Activated T-cell treated with anti-CD3 and anti-CD28 coated beads, Interleukin-2, amount 50 U/mL, for 24 hours (primary cell): ENCODE results near the gene LRRC75A.
"Not testable (repeated sequence)": the region's sequence is repeated elsewhere in the genome, so short reads cannot be mapped to it uniquely, and the experiment has no call there.

Source experiments
- DNase-seq: peaks from one replicate; pipeline ENCODE4 v3.0.0-alpha.2; 2020
- H3K27ac Mint-ChIP-seq: 2 replicates; pipeline ENCODE4 v1.8.0; 2020; ENCODE audit warnings: mild to moderate bottlenecking, mixed read lengths
- H3K27me3 Mint-ChIP-seq: 2 replicates; pipeline ENCODE4 v1.8.0; 2020; ENCODE audit warnings: mixed read lengths
- H3K36me3 Mint-ChIP-seq: 2 replicates; pipeline ENCODE4 v1.8.0; 2020; ENCODE audit warnings: low read depth, mixed read lengths
- H3K4me1 Mint-ChIP-seq: 2 replicates; pipeline ENCODE4 v1.8.0; 2020; ENCODE audit warnings: low read depth, mixed read lengths
- H3K4me3 Mint-ChIP-seq: 2 replicates; pipeline ENCODE4 v1.8.0; 2020; ENCODE audit warnings: mild to moderate bottlenecking, moderate library complexity, mixed read lengths
- H3K9me3 Mint-ChIP-seq: 2 replicates; pipeline ENCODE4 v1.8.0; 2020; ENCODE audit warnings: mixed read lengths

The LRRC75A gene

DNA sequence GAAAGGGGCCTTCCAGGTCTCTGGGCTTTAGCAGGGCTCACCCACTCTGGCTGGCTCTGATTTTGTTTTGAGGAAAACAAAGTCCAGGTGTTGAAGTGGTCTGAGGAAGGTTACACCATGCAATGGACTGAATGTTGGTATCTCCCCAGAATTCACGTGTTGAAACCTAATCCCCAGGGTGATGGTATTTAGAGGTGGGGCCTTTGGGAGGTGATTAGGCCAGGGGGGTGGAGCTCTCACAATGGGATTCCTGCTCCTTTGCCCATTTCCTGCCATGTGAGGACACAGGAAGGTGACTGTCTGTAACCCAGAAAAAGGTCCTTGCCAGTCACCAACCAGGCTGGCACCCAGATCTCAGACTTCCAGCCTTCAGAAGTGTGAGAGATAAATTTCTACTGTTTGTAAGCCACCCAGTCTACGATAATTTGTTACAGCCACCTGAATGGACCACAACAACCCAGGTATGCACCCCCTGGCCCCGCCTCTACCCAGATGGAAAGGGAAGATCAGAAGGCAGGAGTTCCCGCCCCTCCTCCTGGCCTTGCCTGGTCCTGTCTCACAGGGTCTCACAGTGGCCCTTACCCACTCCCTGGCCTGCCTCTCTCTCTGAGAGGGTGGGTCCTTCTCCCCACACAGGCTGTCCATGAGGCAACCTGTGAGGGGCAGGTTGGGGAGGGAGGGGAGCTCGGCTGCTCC, 32.0 kb downstream of the LRRC75A start:
- H3K4me1 Mint-ChIP-seq, result no peaks in the 10 kb centered on the region
- H3K4me3 Mint-ChIP-seq, result no peak overlapping the region
- peaks cover 52% of the 10 kb centered on the region for H3K36me3 Mint-ChIP-seq
- no peaks in the 10 kb centered on the region for H3K27me3 Mint-ChIP-seq
- DNase-seq, result no peak
- no peaks in the 10 kb centered on the region for H3K9me3 Mint-ChIP-seq
- no peak overlapping the region for H3K27ac Mint-ChIP-seq

DNA sequence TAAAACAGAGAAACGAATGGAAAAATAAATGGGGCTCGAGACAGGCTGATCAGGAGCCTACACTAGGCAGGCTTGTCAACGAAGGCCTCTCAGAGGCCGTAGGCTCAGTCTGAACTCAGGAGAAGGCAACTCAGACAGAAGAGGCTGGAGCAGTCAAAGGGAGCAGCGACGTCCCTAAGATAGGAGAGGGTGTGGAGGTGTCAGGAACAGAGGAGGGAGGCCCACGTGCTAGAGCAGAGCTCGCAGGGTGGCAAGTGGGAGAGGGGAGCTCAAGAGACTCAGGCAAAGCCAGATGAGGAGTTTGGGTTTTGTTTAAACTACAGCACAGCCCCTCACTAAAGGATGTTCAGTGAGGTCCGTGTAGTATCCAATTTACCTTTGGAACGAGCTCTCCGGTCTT, 32.7 kb downstream of the LRRC75A start:
- no peaks in the 10 kb centered on the region for H3K9me3 Mint-ChIP-seq
- no peaks in the 10 kb centered on the region for H3K4me1 Mint-ChIP-seq
- H3K4me3 Mint-ChIP-seq, result no peak overlapping the region
- no peak for DNase-seq
- H3K27ac Mint-ChIP-seq, result peak overlapping the region; percentile 13
- no peaks in the 10 kb centered on the region for H3K27me3 Mint-ChIP-seq
- H3K36me3 Mint-ChIP-seq, result peaks cover 52% of the 10 kb centered on the region

DNA sequence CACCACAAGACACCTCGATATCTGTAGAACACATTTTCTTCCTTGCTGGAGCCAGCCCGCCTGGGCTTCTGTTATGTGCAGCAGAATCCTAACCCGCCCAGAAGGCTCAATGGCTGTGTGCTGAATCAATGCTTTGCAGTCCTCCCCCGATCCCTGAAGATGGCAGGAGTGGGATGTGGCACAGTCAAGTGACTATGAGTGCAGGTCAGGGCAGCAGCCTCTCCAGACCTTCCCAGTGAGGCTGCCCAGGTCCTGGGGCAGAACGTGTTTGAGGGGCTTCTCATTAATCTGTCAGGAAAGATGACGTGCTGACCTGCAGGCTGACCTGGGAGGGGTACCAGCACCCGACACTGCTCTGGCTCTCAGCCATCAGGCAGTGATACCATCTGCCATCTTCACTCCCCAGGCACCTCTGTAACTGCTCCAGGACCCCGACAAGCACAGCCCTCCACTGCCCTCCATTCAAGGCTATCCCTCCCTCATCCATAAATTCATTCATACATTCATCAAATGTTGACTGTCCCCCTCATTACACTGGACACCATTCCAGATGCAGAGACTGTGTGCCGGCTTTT, 35.2 kb downstream of the LRRC75A start:
- Mint-ChIP-seq H3K27ac (peak overlapping the region; percentile 29), H3K9me3 (no peaks in the 10 kb centered on the region), H3K4me3 (no peak overlapping the region), H3K4me1 (peaks cover 5% of the 10 kb centered on the region), H3K27me3 (no peaks in the 10 kb centered on the region), H3K36me3 (peaks cover 48% of the 10 kb centered on the region)
- no peak for DNase-seq

DNA sequence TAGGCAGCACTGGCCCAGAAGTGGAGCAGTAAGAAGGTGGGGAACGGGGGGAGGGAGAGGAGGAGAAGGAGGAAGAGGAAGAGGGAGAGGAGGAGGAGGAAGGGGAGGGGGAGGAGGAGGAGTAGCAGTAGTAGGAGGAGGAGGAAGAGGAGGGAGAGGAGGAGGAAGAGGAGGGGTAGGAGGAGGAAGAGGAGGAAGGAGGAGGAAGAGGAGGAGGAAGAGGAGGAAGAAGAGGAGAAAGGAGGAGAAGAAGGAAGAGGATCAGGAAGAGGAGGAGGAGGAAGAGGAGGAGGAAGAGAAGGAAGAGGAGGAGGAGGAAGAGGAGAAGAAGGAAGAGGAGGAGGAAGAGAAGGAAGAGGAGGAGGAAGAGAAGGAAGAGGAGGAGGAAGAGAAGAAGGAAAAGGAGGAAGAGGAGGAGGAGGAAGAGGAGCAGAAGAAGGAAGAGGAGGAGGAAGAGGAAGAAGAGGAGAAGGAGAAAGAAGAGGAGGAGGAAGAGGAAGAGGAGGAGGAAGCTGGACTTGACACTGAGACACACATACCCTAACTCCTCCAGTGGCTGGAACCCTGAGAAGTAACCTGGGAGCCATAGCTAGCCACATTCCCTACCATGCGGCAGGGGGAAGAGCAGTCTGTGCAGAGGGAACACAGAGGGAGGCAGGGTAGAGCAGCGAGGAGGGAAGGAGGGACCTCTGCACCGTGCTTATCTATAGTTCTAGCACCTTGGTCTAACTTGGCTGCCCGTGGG, 35.8 kb downstream of the LRRC75A start:
- H3K27me3 Mint-ChIP-seq, result no peaks in the 10 kb centered on the region
- H3K36me3 Mint-ChIP-seq, result peaks cover 49% of the 10 kb centered on the region
- DNase-seq, result no peak
- no peaks in the 10 kb centered on the region for H3K9me3 Mint-ChIP-seq
- peaks cover 5% of the 10 kb centered on the region for H3K4me1 Mint-ChIP-seq
- peak overlapping the region; percentile 29 for H3K27ac Mint-ChIP-seq
- H3K4me3 Mint-ChIP-seq, result no peak overlapping the region

DNA sequence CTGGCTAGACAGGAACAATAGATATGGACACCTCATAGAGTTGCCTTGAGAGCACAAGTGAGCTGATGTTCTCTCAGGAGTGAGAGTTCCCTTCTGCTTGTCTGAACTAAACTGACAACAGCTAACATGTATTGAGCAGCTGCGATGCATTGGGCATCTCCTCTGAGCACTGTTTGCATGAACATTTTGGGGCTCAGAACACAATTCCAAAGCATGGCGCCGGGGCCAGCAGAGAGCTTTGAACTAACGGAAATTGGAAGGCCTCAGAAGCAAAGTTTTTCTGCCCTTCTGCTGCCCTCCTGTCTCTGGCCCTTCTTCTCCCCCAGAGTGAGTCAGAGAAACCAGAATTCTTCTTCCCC, 38.5 kb downstream of the LRRC75A start:
- Mint-ChIP-seq H3K27me3 (no peaks in the 10 kb centered on the region), H3K36me3 (peaks cover 56% of the 10 kb centered on the region), H3K9me3 (no peaks in the 10 kb centered on the region), H3K27ac (peak overlapping the region; percentile 47), H3K4me3 (no peak overlapping the region), H3K4me1 (peaks cover 22% of the 10 kb centered on the region)
- no peak for DNase-seq

DNA sequence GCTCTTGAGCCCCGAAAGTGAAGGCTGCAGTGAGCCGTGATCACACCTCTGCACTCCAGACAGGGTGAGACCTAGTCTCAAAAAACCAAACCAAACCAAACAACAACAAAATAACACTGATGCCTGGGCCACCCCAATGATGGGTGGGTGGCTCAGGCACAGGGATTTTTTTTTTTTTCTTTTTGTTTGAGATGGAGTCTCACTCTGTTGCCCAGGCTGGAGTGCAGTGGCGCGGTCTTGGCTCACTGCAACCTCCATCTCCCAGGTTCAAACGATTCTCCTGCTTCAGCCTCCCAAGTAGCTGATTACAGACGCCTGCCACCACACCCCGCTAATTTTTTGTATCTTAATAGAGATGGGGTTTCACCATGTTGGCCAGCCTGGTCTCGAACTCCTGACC, 39.7 kb downstream of the LRRC75A start:
- H3K9me3 Mint-ChIP-seq, H3K4me3 Mint-ChIP-seq, H3K27ac Mint-ChIP-seq, DNase-seq, H3K27me3 Mint-ChIP-seq: not testable (repeated sequence)
- peaks cover 62% of the 10 kb centered on the region for H3K36me3 Mint-ChIP-seq
- peaks cover 34% of the 10 kb centered on the region for H3K4me1 Mint-ChIP-seq

DNA sequence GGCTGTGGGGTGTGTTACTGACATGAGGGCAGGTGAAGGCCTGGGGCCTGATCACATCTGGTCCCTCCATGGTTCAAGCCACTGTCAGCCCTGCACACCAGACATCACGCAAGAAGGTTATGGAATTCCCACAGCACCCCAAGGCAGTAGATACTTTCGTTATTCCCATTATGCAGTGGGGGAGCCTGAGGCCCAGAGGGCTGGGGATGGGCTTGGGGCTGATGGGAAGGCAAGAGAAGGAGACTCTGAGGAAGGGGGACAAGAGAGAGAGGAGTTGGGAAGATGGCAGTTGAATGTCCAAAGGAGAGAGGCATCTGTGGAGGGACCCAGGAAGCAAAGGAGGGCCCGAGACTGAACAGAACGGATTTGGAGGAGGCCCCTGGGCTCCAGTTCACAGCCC, 42.0 kb downstream of the LRRC75A start:
- Mint-ChIP-seq H3K27ac (peak overlapping the region; percentile 76), H3K9me3 (no peaks in the 10 kb centered on the region), H3K27me3 (no peaks in the 10 kb centered on the region), H3K4me3 (no peak overlapping the region), H3K36me3 (peaks cover 71% of the 10 kb centered on the region), H3K4me1 (peaks cover 48% of the 10 kb centered on the region)
- DNase-seq, result no peak

DNA sequence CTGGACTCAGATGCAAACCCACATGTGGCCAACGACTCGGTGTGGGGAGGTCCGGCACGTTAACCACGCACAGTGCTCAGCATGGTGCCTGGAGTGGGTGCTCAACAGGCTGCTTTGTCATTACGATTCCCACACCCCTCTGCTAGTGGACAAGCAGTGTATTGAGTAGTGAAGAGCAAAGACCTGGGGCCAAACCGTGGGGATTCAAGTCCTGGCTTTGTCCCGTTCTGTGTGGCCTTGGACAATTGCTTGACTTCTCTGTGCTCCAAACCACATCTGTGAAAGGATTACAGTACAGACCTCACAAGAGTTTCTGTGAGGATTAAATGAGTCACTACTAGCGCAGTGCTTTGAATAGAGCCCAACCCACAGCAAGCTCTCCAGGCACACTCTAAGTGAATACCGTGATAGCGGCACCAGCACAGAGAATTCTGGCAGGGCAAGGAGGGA, 42.8 kb downstream of the LRRC75A start:
- H3K27me3 Mint-ChIP-seq, result no peaks in the 10 kb centered on the region
- peaks cover 78% of the 10 kb centered on the region for H3K36me3 Mint-ChIP-seq
- no peak for DNase-seq
- H3K27ac Mint-ChIP-seq, result peak overlapping the region; percentile 82
- H3K9me3 Mint-ChIP-seq, result no peaks in the 10 kb centered on the region
- H3K4me1 Mint-ChIP-seq, result peaks cover 53% of the 10 kb centered on the region
- no peak overlapping the region for H3K4me3 Mint-ChIP-seq

DNA sequence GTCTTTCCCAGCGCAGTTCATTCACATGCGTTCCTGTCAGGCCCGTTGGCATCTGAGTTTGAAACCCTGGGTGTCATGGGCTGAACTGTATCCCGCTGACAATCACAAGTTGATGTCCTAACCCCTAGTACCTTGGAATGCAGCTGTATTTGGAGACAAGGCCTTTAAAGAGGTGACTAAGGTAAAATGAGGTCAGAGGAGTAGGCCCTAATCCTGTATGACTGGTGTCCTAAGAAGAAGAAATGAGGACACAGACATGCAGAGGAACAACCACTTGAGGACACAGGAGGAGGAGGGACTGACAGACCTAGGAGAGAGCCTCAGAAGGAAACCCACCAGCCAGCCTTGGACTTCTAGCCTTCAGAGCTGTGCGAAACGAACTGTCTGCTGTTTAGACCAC, 43.5 kb downstream of the LRRC75A start:
- H3K9me3 Mint-ChIP-seq, result no peaks in the 10 kb centered on the region
- H3K27ac Mint-ChIP-seq, result peak overlapping the region; percentile 82
- no peak for DNase-seq
- no peak overlapping the region for H3K4me3 Mint-ChIP-seq
- H3K27me3 Mint-ChIP-seq, result no peaks in the 10 kb centered on the region
- H3K36me3 Mint-ChIP-seq, result peaks cover 80% of the 10 kb centered on the region
- H3K4me1 Mint-ChIP-seq, result peaks cover 56% of the 10 kb centered on the region

DNA sequence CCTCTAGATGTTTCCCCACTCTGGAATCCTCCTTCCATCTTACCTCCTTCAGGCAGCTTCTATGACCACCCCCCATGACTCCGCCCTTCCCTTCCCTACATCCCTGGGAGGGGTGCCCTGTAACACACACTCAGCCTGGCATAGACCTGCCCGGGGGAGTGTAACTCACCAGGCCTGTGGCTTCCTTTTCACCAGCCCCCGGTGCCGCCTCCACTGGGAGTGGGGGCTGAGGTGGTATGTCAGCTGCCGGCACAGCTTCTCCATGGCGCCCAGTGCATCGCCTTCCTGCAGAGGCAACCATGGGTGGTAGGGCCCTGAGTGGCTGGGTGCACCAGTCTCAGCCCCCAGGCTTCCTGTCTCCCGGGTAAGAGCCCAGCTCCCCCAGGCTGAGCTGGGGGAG, 44.3 kb downstream of the LRRC75A start:
- H3K36me3 Mint-ChIP-seq, result peaks cover 85% of the 10 kb centered on the region
- H3K4me1 Mint-ChIP-seq, result peaks cover 58% of the 10 kb centered on the region
- no peaks in the 10 kb centered on the region for H3K9me3 Mint-ChIP-seq
- no peaks in the 10 kb centered on the region for H3K27me3 Mint-ChIP-seq
- H3K4me3 Mint-ChIP-seq, result peak overlapping the region; percentile 2
- no peak for DNase-seq
- peak overlapping the region; percentile 82 for H3K27ac Mint-ChIP-seq

DNA sequence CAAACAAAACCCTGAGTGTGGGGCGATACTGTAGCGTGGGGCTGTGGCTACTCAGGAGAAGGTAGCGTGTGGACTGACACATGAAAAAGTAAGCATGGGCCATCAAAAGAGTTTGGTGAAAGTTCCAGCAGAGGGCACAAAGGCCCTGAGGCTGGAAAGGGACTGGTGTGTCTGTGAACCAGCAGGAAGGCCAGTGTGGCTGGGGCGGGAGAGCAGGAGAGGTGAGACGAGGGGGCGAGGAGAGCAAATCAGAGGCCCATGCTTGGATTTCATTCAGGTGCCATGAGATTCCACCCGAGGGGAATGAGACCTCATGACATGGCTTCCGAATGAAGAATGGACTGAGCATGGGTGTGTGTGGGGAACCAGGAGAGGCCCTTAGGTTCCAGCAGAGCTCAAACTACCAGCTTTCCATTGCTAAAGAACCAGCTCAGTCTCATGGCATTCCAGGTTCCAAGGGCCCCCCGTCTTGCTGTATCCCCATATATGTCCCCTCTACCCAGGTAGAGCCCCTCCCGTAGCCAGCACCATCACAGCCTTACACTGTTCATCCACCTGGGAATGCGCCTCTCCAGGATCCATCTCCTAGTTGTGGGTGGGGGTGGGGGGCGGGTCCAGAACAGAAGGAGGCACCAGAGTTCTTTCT, 45.5 kb downstream of the LRRC75A start:
- Mint-ChIP-seq H3K4me1 (peaks cover 70% of the 10 kb centered on the region), H3K4me3 (no peak overlapping the region), H3K9me3 (no peaks in the 10 kb centered on the region), H3K27me3 (no peaks in the 10 kb centered on the region), H3K36me3 (peaks cover 94% of the 10 kb centered on the region), H3K27ac (peak overlapping the region; percentile 82)
- no peak for DNase-seq

DNA sequence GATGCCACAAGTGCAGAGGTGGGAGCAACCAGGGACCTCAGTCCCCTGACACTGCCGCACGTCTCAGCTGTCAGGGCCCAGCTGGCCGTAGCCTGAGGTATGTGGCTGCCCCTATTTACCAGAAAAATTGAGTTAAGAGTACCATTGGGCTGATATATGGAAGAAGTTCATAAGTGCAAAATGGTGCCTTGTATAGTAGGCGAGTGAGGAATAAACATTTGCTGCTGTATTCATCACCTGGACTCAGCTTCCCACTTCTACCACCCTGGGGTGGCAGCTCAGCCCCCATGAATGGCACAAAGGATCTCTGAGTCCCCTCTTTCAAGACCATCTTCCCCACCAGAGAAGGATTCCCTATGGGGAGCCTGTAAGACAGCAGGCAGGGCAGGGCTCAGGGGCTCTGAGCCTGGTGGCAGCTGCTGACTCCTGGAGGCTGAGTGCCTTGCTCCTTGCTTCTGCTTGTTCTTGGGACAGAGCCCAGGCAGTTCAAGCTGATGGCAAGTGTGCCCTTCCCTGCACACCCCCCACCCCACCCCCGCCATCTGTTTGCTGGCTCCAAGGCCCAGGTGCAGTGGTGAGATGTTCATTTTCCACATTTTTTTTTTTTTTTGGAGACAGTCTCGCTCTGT, 47.6 kb downstream of the LRRC75A start:
- peak; percentile 59 for DNase-seq
- Mint-ChIP-seq H3K4me1 (peaks cover 74% of the 10 kb centered on the region), H3K27ac (peak overlapping the region; percentile 100), H3K9me3 (no peaks in the 10 kb centered on the region), H3K4me3 (peak overlapping the region; percentile 51), H3K36me3 (peaks cover 97% of the 10 kb centered on the region), H3K27me3 (no peaks in the 10 kb centered on the region)

DNA sequence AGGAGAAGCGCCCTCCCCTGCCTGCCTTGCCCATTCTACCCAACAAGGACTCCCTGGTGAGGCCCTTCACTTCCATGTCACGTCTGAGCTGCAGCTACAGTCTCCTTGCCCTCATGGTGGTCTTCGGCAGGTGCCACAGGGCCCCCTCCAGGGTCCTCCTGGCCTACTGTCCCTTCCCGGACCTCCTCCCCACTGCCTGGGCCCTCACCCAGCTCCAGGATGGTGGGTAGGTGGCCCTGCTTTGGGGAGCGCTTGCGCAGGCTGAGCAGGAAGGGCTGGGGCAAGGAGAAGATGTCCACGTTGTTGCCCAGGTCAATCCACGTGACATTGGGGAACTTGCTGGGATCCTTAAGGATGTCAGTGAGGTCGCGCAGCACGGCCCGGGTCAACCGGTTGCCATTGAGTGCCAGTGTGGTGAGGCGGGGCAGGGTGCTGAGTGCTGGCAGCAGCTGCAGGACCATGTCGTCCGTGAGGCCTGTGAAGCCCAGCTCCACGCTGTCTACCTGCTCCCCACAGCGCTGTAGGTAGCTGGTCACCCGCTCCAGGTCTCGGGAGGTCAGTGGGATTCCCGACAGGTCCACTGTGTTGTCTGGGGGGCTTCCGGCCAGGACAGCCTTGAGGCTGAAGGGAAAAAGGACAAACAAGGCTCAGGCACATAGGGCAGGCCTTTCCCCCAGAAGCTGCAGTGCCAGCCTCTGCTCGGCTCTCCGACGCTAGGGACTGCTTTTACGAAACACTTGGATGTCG, 48.3 kb downstream of the LRRC75A start:
- Mint-ChIP-seq H3K4me1 (peaks cover 69% of the 10 kb centered on the region), H3K27ac (peak overlapping the region; percentile 100), H3K4me3 (peak overlapping the region; percentile 99), H3K27me3 (no peaks in the 10 kb centered on the region), H3K9me3 (no peaks in the 10 kb centered on the region), H3K36me3 (peaks cover 97% of the 10 kb centered on the region)
- peak; percentile 71 for DNase-seq
